Left hindlimb (tissue), 1 donor: ENCODE measurements around the gene SDF4.

ENCODE experiments used
- DNase-seq: peaks from one replicate; pipeline ENCODE4 v3.0.0-alpha.2; 2018

Gene SDF4

DNA sequence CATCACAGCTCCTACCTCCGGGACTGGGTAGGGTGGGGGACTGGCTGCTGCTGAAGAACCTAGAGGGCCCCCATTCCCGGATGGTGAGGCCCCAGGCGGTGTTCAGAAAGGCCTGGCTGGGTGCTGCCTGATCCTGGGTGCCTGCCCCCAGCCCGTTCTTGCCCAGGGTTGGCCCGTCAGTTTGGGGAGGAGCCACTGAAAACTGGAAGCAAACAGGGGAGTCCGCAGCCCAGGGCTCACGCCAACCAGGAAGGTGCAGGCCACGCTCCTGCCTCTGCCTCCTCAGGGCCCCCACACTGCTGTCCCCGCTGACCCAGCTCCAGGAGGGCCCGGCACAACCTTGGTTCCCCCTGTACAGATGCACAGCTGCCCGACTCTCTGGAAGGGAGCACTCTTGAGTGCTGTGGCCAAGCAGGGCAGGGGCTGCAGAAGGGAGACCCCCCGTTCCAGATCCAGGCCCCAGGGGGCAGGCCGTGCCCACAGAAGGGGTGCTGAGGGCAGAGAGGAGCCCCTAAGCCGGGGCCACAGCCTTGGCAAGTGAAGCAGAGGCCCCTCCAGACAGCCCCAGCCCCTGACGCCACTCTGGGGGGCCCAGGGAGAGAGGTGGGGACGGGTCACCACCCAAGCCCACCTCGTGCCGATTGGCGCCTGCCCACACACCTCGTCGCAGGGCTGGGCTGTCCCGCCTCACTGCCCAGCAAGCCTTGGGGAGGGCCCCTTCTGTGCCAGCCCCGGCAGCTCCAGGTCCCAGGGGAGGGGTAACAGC lies 9.2 kb upstream of the SDF4 start:
- DNase-seq, result no peak

DNA sequence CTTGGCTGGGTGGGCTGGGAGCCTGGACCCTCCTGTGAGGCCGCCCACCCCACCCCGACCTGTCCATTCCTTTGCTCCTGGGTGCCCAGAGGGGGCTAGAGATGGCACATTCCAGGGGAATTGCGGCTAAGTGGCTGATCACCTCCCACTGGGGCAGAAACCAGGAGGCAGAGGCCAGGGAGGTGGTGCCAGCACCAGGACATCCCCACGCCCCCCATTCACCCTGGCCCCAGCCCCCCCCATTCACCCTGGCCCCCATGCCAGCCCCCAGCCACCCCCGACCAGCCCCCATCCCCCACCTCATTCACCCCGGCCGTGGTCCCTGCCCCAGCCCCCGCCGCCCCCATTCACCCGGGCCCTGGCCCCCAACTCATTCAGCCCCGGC lies 8.5 kb upstream of the SDF4 start:
- DNase-seq, result no peak

DNA sequence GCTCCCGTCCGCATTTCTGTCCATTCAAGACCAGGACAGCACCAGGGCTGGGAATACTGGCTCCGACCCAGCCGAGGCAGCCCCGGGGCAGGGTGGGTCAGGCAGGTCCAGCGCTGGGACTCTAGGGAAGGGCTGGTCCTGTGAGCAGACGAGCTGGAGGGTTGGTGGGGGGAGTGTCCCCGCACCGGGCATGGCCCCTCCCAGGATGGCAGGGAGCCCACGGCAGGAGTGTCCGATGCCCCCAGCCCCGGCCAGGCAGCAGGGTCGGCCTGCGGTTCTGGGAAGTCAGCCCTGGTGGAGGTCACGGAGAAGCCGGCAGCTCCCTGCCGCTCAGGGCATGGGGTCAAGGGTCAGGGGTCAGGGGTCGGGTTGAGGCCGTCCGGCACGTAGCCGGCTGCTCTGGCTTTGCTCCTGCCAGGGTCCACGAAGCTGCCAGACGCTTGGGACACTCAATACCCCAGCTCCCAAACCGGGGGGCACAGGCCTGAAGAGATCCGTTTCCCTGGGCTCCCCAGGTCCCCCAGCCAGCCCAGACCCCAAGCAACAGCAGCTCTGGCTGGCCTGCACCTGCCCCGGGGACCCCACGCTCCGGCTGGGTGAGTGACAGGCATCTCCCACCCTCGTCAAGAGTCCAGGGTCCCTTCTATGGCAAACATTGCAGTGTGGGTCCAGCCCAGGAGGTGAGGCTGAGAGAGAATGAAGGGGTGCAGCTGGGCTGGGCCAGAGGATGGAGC lies 8.0 kb upstream of the SDF4 start:
- DNase-seq, result no peak

DNA sequence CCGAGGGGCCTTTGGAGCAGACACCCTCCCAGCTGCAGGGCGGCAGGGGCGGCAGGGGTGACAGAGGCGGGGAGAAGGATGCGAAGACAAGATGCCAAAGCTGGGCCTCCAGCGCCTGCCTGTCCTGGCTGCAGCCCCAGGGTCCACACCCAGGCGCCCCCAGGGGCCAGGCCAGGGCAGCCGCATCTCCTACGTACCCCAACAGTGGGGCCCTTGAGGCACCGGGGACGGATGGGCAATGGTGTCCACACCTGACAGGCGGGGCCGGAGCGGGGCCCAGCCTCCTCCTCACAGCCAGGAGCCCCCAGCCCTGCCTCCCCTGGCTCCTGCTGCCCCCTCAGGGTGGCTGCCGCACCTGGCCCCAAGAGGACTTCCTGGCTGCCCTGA lies 7.4 kb upstream of the SDF4 start:
- DNase-seq, result no peak

DNA sequence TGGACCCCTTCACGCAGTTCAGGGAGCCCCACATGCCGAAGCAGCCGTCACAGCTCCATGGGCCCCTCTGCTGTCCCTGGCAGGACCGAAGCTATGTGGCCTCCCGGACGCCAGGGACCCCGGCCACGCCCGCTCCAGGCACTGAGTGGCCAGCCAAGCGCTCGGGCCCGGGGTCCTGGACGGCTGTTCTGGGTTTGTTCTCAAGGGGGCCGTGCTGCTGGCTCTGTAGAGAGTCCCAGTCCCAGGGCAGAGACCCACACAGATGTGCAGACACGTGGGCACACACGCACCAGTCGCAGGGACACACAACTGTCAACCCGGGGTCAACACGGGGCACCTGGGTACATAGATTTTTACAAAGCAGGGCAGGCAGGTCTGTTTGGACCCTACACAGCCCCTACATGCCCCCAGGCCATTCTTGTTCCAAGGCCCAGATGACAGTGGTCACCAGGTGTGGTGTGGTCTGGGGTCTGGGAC lies 6.9 kb upstream of the SDF4 start:
- DNase-seq, result no peak

DNA sequence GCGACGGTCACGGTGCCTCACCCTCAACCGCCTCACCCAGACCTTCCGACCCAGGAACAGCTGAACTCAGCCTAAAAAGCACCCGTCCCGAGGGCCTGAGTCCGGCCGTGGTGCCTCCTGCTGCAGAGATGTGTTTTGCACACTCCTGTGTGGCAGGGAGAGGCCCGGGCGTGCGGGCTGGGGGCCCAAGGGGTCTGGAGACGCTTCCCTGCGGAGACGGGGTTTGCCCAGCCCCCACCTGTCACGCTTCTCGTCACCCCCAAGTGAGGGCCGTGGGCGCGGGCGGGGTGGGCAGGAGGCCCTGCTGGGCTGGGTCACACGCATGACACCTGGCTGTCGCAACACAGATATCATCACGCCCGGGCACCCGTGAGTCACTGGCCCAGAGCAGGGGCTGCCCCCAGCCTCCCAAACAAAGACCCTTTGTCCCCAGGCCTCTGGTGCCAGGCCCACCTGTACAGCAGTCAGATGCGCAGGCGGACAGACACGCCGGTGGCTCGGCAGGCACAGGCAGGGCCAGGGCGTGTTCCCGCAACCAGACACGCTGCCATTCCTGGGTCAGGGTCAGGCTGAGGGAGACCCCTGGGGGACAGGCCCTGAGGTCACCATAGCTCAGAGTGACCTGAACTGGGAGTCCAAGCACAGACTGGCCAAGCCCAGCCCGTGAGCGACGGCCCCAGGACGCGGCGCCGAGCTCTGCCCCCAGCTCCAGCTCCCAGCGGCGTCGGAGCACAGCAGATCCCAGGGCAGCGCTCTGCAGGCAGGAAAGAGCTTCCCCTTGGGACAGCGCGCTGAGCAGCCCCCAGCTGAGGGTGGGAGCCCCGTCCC lies 6.3 kb upstream of the SDF4 start:
- no peak for DNase-seq

DNA sequence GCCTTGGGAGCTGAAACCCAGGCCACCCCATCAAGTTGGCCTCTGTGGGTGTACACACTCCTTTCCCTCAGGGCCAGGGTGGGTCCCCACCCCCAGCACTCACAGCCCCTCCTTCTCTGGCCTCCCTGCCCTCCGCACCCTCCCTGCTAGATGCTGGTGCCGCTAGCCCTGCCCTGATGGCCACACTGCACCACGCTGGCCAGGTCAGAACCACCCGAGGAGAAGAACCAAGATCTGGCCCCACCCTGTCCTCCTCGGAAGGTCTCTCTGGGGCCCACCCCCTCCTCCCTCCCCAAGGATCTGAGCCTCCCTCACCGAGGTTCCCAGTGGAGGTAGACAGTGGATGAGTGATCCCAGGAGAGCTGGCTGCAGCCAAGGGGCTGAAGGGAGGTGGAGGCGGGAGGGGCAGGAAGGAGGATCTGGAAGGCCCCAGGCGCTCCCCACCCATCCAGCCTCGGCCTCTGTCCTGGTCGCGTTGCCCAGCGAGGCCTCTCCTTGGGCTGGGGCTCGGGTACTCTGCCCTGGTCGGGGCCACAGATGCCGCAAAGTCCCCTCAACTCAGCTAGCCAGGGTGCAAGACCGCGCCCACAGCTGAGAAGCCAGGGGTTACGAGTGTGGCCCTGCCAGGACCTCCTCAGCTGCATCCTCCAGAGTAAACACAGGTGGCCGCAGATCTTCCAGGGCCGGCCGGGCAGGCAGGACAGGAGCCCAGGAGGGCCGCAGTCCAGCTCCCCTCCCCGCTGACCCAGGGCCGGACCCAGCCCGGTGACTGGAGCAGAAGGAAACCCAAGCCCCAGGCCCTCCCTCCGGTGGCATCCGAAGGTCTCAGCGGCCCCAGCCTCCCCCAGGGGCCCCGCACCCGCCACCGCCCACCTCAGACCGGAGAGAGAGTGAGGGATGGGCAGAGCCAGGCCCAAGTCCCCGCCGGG lies 5.4 kb upstream of the SDF4 start:
- DNase-seq, result no peak

DNA sequence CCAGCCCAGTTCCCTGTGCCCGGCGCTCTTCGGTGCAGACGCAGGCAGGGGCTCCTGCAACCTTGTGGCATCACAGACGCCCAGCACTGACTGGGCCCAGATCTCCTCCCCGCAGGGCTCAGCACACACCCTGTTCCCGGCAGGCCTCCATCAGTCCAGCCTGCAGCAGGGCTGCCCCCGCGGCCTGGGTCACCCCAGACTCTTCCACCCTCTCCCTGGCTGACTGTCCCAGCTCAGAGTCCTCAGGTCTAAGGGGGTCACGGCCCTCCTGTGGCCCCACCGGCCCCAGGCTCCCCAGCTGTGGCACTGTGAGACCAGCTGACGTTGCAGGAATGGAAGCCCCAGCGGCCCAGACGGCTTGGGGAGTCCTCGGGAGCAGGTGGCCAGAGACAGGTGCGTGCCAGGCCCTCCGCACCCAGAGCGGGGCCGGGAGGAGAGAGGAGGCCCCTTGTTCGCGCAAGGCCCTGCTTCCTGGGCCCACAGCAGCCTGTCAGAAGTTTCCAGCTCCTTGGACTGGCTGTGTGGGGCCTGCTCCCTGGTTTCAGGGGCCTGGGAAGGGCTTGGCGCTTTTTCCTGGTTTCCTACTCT lies 4.5 kb upstream of the SDF4 start:
- DNase-seq, result no peak

DNA sequence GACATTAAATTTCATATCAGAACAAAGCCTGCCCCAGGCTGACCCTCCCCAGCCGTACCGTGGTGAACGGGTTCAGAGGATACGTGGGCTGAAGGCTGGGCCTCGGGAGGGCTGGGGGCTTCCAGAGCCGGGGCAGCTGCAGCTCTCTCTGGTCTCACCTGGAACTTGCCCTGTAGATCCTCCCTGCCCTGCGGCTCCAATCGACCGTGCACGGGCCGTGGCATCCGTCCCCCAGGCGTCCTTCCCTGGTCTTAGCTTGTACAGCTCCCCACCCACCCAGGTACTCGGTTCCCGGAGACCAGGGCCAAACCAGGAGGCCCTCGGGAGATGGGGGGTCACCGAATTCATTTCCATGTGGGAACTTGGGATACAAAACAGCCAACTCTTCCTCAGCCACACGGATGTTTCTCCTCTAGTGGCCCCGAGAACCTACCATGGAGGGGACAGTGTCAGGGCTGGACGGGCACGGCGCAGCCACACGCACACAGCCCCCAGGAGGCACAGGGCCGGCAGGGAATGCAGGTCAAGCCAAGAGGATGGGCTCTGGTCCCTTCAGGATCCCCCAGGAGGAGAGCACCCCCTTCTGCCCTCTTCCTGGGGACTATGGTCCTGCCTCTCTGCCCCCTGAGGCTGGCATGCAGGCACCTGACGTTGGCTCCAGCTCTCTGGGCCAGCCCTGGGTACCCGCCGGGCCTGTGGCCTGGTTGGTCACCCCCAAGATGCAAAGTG lies 3.4 kb upstream of the SDF4 start:
- no peak for DNase-seq

DNA sequence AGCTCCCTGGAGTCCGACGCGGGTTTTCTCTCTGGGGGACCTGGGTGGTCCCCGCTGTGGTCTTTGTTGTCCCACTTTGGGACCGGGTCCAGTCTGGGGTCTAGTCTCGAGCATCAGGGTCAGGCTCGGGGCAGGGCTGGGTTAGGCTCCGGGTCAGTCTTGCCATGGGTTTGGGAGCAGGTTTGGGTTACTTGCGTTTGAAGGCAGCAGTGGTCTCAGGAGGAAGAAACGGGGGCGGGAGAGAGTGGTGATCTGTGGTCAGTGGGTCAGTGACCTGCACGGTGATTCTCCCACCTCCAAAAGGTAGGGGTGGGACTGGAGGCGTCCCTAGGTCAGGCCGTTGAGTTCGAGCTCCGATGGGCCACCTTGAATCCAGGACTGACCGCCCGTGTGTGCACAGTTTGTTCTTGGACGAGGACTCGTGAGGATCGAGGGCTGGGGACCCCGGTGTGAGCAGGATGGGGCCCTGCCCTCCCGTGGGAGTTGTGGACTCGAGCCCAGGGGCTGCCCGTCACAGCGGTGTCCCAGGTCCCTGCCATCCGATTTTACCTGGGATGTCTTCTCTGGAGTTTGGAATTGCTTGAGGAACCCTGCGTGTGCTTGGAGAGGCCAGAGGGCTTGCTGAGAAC lies 2.5 kb upstream of the SDF4 start:
- no peak for DNase-seq

DNA sequence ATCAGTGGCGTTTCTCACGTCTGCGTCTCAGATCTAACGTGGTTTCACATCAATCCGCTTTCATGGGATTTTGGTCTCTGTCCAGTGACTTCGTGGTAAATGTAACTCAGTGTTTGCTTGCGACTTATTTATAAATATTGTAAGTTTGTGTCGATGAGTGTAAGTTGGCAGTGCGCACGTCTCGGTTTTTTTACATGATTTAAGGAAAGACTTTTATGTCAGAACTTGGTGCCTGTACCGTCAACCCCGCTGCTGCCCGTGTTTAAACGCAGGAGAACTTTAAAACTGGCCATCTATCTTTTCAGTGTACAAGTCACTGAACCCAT lies 1.7 kb upstream of the SDF4 start:
- DNase-seq, result no peak

DNA sequence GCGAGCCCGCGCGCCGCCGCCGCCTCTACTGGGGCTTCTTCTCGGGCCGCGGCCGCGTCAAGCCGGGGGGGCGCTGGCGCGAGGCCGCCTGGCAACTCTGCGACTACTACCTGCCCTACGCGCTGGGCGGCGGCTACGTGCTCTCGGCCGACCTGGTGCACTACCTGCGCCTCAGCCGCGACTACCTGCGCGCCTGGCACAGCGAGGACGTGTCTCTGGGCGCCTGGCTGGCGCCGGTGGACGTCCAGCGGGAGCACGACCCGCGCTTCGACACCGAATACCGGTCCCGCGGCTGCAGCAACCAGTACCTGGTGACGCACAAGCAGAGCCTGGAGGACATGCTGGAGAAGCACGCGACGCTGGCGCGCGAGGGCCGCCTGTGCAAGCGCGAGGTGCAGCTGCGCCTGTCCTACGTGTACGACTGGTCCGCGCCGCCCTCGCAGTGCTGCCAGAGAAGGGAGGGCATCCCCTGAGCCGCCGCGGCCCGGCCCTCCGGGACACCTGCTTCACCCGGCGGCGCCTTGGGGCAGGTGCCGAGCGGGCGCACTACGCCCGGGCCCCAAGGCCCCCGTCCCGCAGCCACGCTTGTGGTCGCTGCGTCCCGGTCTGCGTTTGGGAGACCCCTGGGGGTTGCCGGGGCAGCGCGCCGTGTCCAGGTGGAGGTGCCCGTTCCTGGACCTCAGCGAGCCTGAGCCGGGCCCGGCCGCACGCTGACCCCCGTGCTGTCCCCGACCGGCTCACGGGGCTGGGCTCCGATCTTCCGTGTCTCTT lies 1.2 kb upstream of the SDF4 start:
- no peak for DNase-seq

DNA sequence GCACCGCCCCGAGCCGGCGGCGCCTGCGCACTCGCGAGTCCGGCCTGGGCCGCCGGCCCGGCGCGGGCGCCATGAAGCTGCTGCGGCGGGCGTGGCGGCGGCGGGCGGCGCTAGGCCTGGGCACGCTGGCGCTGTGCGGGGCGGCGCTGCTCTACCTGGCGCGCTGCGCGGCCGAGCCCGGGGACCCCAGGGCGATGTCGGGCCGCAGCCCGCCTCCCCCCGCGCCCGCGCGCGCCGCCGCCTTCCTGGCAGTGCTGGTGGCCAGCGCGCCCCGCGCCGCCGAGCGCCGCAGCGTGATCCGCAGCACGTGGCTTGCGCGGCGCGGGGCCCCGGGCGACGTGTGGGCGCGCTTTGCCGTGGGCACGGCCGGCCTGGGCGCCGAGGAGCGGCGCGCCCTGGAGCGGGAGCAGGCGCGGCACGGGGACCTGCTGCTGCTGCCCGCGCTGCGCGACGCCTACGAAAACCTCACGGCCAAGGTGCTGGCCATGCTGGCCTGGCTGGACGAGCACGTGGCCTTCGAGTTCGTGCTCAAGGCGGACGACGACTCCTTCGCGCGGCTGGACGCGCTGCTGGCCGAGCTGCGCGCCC lies 501 bp upstream of the SDF4 start, which contains the start of gene B3GALT6:
Gene B3GALT6, plus strand, starts transcription at position 30 of the 588 bp plus-strand sequence. Its CDS starts 42 bp downstream, at position 72.
- no peak for DNase-seq

DNA sequence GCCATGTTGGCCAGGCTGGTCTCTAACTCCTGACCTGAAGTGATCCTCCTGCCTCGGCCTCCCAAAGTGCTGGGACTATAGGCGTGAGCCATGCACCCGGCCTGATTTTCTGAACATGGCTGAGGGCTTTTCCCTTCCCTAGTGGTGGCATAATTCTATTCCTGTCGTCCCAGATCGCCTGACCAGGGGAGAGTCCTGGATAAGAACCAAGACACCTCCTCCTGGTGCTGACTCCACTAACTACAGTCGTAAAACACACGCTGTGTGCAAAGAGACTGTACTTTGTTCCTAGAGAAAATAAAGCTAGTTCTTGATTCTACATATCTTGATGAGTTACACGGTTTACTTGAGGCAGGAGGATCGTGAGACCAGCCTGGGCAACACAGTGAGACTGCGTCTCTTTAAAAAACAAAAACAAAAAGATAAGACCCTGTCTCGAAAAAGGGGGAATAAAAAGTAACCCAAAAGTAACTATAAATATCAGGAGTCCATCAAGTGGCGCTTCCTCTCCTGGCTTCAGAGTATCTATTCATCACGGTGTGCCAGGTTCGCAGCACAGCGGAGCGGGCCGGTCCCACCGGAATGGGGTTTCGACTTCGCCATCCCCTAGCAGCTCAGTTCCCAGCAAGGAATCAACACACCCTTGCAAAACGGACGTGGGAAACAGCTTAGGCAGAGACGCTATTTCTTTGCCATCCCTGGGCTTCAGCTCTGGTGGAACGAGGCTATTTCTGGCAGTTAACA lies 973 bp downstream of the SDF4 start:
- no peak for DNase-seq

DNA sequence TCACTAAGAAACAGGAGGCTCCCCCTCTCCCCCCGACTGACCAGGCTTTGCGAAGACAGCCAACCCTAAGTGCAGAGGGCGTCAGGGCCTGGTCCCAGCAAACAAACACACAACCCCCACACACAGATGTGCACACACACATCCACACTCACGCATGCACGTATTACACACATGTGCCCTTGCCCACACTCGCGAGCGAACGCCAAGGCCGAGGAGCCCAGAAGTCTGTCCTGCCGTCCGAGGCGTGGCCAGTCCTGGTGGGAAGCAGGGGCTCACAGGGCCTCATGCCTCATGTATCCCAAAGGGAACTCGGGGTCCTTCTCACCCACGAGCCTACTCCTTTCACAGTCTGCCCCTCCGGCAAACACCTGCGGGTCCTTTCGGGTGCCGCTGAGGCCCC lies 2.0 kb downstream of the SDF4 start:
- no peak for DNase-seq

DNA sequence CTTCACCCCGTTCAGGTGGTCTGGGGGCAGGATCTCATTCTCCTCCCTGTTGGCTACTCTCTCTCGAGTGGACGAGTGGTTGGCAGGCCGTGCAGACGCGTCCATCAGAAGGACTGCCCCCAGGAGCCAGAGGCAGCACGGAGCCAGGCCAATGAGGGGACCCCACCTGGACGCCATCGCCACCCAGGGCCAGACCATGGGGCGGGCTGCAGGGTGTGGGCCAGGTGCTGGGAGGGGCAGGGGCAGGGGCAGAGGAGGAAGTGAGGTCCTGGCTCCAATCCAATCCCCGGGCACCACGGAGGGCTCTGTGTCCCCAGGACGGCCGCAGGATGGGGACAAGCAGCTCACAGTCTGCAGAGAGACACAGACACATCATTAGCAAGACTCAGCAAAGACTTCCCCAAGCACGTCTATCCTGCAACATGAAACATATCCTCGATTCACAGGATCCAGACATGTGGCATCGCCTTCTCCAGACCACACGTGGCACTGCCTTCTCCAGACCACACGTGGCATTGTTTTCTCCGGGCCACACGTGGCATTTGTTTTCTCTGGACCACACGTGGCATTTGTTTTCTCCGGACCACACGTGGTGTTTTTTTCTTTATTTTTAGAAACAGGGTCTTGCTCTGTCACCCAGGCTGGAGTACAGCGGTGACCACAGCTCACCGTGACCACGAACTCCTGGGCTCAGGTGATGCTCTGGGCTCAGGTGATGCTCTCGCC lies 3.0 kb downstream of the SDF4 start:
- DNase-seq, result no peak

DNA sequence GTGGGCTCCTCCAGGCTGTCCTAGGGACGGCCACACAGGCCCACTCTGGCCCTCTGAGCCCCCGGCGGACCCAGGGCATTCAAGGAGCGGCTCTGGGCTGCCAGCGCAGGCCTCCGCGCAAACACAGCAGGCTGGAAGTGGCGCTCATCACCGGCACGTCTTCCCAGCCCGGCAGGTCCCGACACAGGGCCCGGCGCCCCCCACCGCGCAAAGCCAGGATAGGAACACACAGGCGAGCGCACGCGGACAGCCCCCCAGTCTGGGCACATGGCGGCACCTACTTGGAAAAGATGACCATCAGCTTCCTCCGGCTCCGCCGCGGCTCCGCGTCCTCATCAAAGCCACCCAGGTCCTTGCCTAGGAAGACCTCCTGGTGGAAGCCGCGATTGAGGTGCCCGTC lies 3.6 kb downstream of the SDF4 start:
- no peak for DNase-seq

DNA sequence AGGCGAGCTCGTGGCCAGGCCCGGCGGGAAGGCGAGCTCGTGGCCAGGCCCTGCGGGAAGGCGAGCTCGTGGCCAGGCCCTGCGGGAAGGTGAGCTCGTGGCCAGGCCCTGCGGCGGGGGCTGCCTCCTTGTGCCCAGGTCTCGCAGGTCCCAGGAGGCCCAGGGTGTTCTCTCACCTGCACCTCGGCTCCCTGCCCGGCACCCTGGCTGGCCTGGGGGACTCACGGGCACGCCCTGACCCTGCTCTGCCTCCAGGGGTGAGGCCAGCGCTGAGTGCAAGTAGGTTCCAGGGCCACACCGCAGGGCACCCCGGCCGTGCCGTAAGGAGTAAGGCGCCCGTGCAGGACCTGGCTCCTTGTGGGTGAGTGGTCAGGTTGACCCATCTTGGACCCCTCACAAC lies 4.4 kb downstream of the SDF4 start:
- no peak for DNase-seq
